A673 (cell line): ENCODE results near the gene THSD4. TPM values are rescaled to one million over a fixed set of nuclear protein-coding genes. Genes with fewer than 3 reads are reported as not detected.

Experiments
- BruUV-seq: library from RNA; stranded (reverse); fragments of 400-500 nt; replicated peaks from 2 replicates; lab custom pipeline; 2021; lab: Mats Ljungman, UMichigan
- CTCF ChIA-PET: fragments of 300-600 bp; sonication (Branson Sonifier 250); formaldehyde crosslinking; loops from one replicate; lab custom pipeline; 2022; ENCODE audit warnings: antibody characterized with exemption; lab: Charles Lee
- POLR2A ChIA-PET: fragments of 300-600 bp; sonication (Branson Sonifier 250); formaldehyde crosslinking; loops from one replicate; lab custom pipeline; 2022; ENCODE audit warnings: antibody characterized with exemption; ENCODE audit not compliant: low non-redundant PET; lab: Charles Lee
- DNase-seq: peaks from one replicate; pipeline ENCODE4 v3.0.0-alpha.2; 2015; ENCODE audit warnings: low spot score
- H3K27ac ChIP-seq: fragments of 200-600 bp; sonication (generic); 2 replicates; pipeline ENCODE4 v1.5.1; 2016; ENCODE audit warnings: mixed run types, low read depth, mild to moderate bottlenecking, mixed read lengths, antibody characterized with exemption, low read length; ENCODE audit not compliant: poor library complexity, severe bottlenecking
- H3K27me3 ChIP-seq: fragments of 200-600 bp; sonication (generic); replicated peaks from 2 replicates; pipeline ENCODE4 v1.6.1; 2017; ENCODE audit warnings: mixed run types, low read depth, mild to moderate bottlenecking, mixed read lengths, antibody characterized with exemption, low read length; ENCODE audit not compliant: insufficient read depth, poor library complexity
- H3K36me3 ChIP-seq: fragments of 200-600 bp; sonication (generic); 2 replicates; pipeline ENCODE4 v1.6.1; 2016; ENCODE audit warnings: mixed run types, mild to moderate bottlenecking, mixed read lengths, antibody characterized with exemption, low read length; ENCODE audit not compliant: insufficient read depth, poor library complexity, severe bottlenecking
- H3K4me1 ChIP-seq: fragments of 200-600 bp; sonication (generic); 2 replicates; pipeline ENCODE4 v1.6.1; 2017; ENCODE audit warnings: mixed run types, mild to moderate bottlenecking, mixed read lengths, antibody characterized with exemption, low read length; ENCODE audit not compliant: insufficient read depth, poor library complexity, severe bottlenecking
- H3K4me3 ChIP-seq: fragments of 200-600 bp; sonication (generic); 2 replicates; pipeline ENCODE4 v1.5.1; 2016; ENCODE audit warnings: low read depth, mixed run types, mild to moderate bottlenecking, mixed read lengths, low read length; ENCODE audit not compliant: poor library complexity, severe bottlenecking
- H3K9me3 ChIP-seq: fragments of 200-600 bp; sonication (generic); 2 replicates; pipeline ENCODE4 v1.6.1; 2016; ENCODE audit warnings: mixed run types, low read depth, mild to moderate bottlenecking, mixed read lengths, antibody characterized with exemption, low read length; ENCODE audit not compliant: poor library complexity, severe bottlenecking
- CTCF ChIP-seq: fragments of 300-800, 200-600 bp; sonication (generic); conservative IDR thresholded peaks from 2 replicates; pipeline ENCODE4 v1.5.1; 2017; ENCODE audit warnings: low read depth, mild to moderate bottlenecking, antibody characterized with exemption, low read length, moderate library complexity, mixed read lengths
- EZH2 ChIP-seq: fragments of 200-600 bp; sonication (generic); IDR thresholded peaks from 2 replicates; pipeline ENCODE4 v1.6.1; 2017; ENCODE audit warnings: borderline replicate concordance, low read depth, mild to moderate bottlenecking, mixed read lengths, antibody characterized with exemption, low read length; ENCODE audit not compliant: poor library complexity, severe bottlenecking
- intact Hi-C: fragments of 100-400 bp; cut with micrococcal nuclease; formaldehyde crosslinking; loops from one replicate; pipeline ENCODE4 v1.10.0; 2022; ENCODE audit not compliant: unreplicated experiment
- total RNA-seq: library from RNA; stranded (reverse); gene quantifications from 2 replicates; pipeline ENCODE4 v1.2.3, GENCODE V29; 2021

THSD4 gene
- total RNA-seq, 1 experiment from 2014 or later = 2.4 TPM

- DNase-seq = no peak
- no TSS peak for BruUV-seq
- ChIA-PET POLR2A (no interaction called here), CTCF (no interaction called here)
- Histone ChIP-seq H3K4me3 (no peak overlapping the region), H3K27ac (no peak overlapping the region), H3K4me1 (no peaks in the 10 kb centered on the region), H3K27me3 (no peaks in the 10 kb centered on the region), H3K9me3 (no peaks in the 10 kb centered on the region), H3K36me3 (no peaks in the 10 kb centered on the region)
- intact Hi-C loops = no loop called here
- TF ChIP-seq CTCF (no peak), EZH2 (no peak)
These were observed 223.7 kb downstream of the THSD4 start for GRCh38 chr15:71338827-71339542.

- H3K4me3 ChIP-seq = no peak overlapping the region
- no peak overlapping the region for H3K27ac ChIP-seq
- TF ChIP-seq EZH2 (no peak), CTCF (no peak)
- ChIA-PET CTCF (no interaction called here), POLR2A (no interaction called here)
- no TSS peak for BruUV-seq
- DNase-seq = no peak
- no peaks in the 10 kb centered on the region for H3K27me3 ChIP-seq
- no peaks in the 10 kb centered on the region for H3K36me3 ChIP-seq
- no peaks in the 10 kb centered on the region for H3K4me1 ChIP-seq
- intact Hi-C loops = no loop called here
- no peaks in the 10 kb centered on the region for H3K9me3 ChIP-seq
These were observed 226.7 kb downstream of the THSD4 start for GRCh38 chr15:71341811-71342550.

GRCh38 chr15:71342658-71343057, 227.4 kb downstream of the THSD4 start:
- no TSS peak for BruUV-seq
- TF ChIP-seq EZH2 (no peak), CTCF (no peak)
- intact Hi-C loops = no loop called here

More at GRCh38 chr15:71342658-71343057, 227.4 kb downstream of the THSD4 start:
- CTCF ChIA-PET = no interaction called here
- no peak overlapping the region for H3K4me3 ChIP-seq
- H3K36me3 ChIP-seq = no peaks in the 10 kb centered on the region
- H3K4me1 ChIP-seq = no peaks in the 10 kb centered on the region
- H3K27ac ChIP-seq = no peak overlapping the region
- H3K27me3 ChIP-seq = no peaks in the 10 kb centered on the region
- POLR2A ChIA-PET = no interaction called here
- no peaks in the 10 kb centered on the region for H3K9me3 ChIP-seq
- no peak for DNase-seq
